KMS-11 (cell line): ENCODE measurements around the gene CEP162.

Experiments used
- H2AFZ ChIP-seq: fragments of 200-600 bp; sonication (generic); 2 replicates; pipeline ENCODE4 v1.6.1; 2016; ENCODE audit warnings: antibody characterized with exemption, mixed run types, low read depth
- H3K27ac ChIP-seq: fragments of 200-600 bp; sonication (generic); 2 replicates; pipeline ENCODE4 v1.6.1; 2016; ENCODE audit warnings: mild to moderate bottlenecking, mixed run types
- H3K27me3 ChIP-seq: fragments of 200-600 bp; sonication (generic); 2 replicates; pipeline ENCODE4 v1.6.1; 2017; ENCODE audit warnings: mild to moderate bottlenecking, low read depth, mixed run types, moderate library complexity; ENCODE audit not compliant: insufficient read depth
- H3K36me3 ChIP-seq: fragments of 200-600 bp; sonication (generic); 2 replicates; pipeline ENCODE4 v1.6.1; 2017; ENCODE audit warnings: mild to moderate bottlenecking, mixed run types; ENCODE audit not compliant: insufficient read depth
- H3K4me1 ChIP-seq: fragments of 200-600 bp; sonication (generic); 2 replicates; pipeline ENCODE4 v1.6.1; 2016; ENCODE audit warnings: mild to moderate bottlenecking, low read depth, mixed run types; ENCODE audit not compliant: poor library complexity, severe bottlenecking
- H3K4me2 ChIP-seq: fragments of 200-600 bp; sonication (generic); 2 replicates; pipeline ENCODE4 v1.7.0; 2016; ENCODE audit warnings: mild to moderate bottlenecking, mixed run types
- H3K4me3 ChIP-seq: fragments of 200-600 bp; sonication (generic); IDR thresholded peaks from 2 replicates; pipeline ENCODE4 v1.6.1; 2017; ENCODE audit warnings: low read depth, low read length, mixed read lengths; ENCODE audit not compliant: insufficient read depth
- H3K79me2 ChIP-seq: fragments of 200-600 bp; sonication (generic); 2 replicates; pipeline ENCODE4 v1.6.1; 2016; ENCODE audit warnings: low read depth, mixed run types; ENCODE audit not compliant: insufficient read depth
- H3K9ac ChIP-seq: fragments of 200-600 bp; sonication (generic); 2 replicates; pipeline ENCODE4 v1.6.1; 2016; ENCODE audit warnings: mild to moderate bottlenecking, mixed run types
- H4K20me1 ChIP-seq: fragments of 200-600 bp; sonication (generic); 2 replicates; pipeline ENCODE4 v1.6.1; 2016; ENCODE audit warnings: mild to moderate bottlenecking, mixed run types; ENCODE audit not compliant: insufficient read depth
- CTCF ChIP-seq: fragments of 200-600 bp; sonication (generic); conservative IDR thresholded peaks from 2 replicates; pipeline ENCODE4 v1.6.1; 2017; ENCODE audit warnings: low read depth, mild to moderate bottlenecking, antibody characterized with exemption, low read length, moderate library complexity, mixed read lengths

The CEP162 gene

GRCh38 chr6:84271061-84271716 lies 43.7 kb upstream of the CEP162 start:
- no peak for TF ChIP-seq CTCF
- H3K4me1 ChIP-seq = no peaks in the 10 kb centered on the region
- H2AFZ ChIP-seq = no peak overlapping the region
- H3K36me3 ChIP-seq = no peaks in the 10 kb centered on the region
- no peaks in the 10 kb centered on the region for H4K20me1 ChIP-seq
- H3K9ac ChIP-seq = no peak overlapping the region
- H3K4me2 ChIP-seq = no peak overlapping the region
- no peak overlapping the region for H3K4me3 ChIP-seq
- no peak overlapping the region for H3K27ac ChIP-seq
- H3K27me3 ChIP-seq = no peaks in the 10 kb centered on the region
- no peaks in the 10 kb centered on the region for H3K79me2 ChIP-seq

- Histone ChIP-seq H3K79me2 (no peaks in the 10 kb centered on the region), H4K20me1 (no peaks in the 10 kb centered on the region), H3K27me3 (no peaks in the 10 kb centered on the region), H3K4me1 (no peaks in the 10 kb centered on the region), H3K4me3 (no peak overlapping the region), H3K36me3 (no peaks in the 10 kb centered on the region), H3K27ac (no peak overlapping the region), H3K4me2 (no peak overlapping the region), H2AFZ (no peak overlapping the region), H3K9ac (no peak overlapping the region)
- no peak for TF ChIP-seq CTCF
These were observed 42.7 kb upstream of the CEP162 start for GRCh38 chr6:84269947-84270733.

- Histone ChIP-seq H3K79me2 (no peaks in the 10 kb centered on the region), H3K36me3 (no peaks in the 10 kb centered on the region), H3K4me3 (no peak overlapping the region), H3K27me3 (no peaks in the 10 kb centered on the region), H3K4me1 (no peaks in the 10 kb centered on the region), H3K27ac (no peak overlapping the region), H4K20me1 (no peaks in the 10 kb centered on the region), H3K4me2 (no peak overlapping the region), H3K9ac (no peak overlapping the region), H2AFZ (no peak overlapping the region)
- no peak for TF ChIP-seq CTCF
These were observed 41.3 kb upstream of the CEP162 start for GRCh38 chr6:84268781-84269180.

- H3K4me3 ChIP-seq = no peak overlapping the region
- no peak overlapping the region for H3K4me2 ChIP-seq
- H2AFZ ChIP-seq = no peak overlapping the region
- H3K27ac ChIP-seq = no peak overlapping the region
- no peaks in the 10 kb centered on the region for H4K20me1 ChIP-seq
- TF ChIP-seq CTCF = no peak
- no peaks in the 10 kb centered on the region for H3K79me2 ChIP-seq
- no peaks in the 10 kb centered on the region for H3K36me3 ChIP-seq
- H3K9ac ChIP-seq = no peak overlapping the region
- no peaks in the 10 kb centered on the region for H3K4me1 ChIP-seq
- no peaks in the 10 kb centered on the region for H3K27me3 ChIP-seq
These were observed 36.1 kb upstream of the CEP162 start for GRCh38 chr6:84263557-84263956.
